ENCODE data around the gene KANSL1L.
"Not testable (repeated sequence)": the region's sequence is repeated elsewhere in the genome, so short reads cannot be mapped to it uniquely, and the experiment has no call there.

Gene KANSL1L

DNA sequence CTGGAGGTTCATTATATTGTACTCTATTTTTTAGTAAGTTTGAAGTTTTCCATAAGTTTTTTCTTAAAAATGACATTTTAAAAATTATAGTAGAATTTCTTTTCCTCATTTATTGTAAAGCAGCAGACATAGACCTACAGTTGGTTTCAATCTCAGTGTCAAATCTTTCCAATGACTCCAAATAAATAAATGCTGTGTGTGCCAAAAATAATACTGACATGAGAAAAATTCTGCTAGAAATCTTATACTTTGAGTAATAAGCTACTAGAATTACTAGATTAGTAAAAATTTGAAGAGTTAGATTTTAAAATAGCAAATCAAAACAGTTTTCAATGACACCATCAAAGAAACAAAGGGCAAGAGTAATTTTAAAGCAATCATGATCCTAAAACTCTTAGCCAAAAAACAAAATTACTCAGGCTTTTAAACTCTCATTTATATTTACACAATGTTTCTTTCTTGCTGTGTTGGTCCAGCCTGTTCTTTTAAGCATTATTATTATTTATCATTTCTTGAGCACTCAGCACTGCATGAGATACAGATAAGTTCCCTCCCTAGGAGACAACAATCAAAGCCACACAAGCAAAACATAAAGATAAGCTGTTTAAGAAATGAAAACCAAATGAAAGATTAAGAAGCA lies 8.3 kb upstream of the KANSL1L start:
- no peak for DNase-seq (ENCODE audit: low read depth)

DNA sequence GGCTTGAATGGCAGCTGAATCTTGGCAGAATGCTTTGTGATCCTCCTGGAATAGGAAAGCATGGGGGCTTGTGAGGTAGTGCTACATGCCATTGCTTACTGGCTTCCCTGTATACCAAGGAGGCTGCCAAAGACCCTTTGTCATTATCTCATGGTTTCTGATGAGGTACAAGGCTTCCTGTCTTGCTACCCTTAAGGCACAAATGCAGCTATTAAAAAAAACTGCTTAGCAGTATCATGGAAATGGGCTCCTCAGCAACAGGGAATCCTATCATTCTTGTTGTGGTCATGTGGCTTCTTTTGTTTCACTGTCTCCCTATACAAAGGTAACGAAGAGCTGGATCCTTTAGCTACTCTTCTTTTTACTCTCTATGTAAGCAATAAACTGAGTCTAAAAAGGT lies 6.6 kb upstream of the KANSL1L start:
- DNase-seq (ENCODE audit: low read depth), result no peak

DNA sequence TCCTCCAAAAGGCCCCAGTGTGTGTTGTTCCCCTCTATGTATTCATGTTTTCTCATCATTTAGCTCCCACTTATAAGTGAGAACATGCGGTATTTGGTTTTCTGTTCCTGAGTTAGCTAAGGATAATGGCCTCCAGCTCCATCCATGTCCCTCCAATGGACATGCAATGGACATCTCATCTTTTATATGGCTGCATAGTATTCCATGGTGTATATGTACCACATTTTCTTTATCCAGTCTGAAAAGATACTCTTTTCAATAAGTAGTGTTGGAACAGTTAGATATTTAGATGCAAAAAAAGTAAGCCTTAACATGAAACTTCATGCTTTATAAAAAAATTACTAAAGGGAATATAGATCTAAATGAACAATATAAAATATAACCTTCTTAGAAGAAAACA lies 5.9 kb upstream of the KANSL1L start:
- not testable (repeated sequence) for DNase-seq (ENCODE audit: low read depth)

DNA sequence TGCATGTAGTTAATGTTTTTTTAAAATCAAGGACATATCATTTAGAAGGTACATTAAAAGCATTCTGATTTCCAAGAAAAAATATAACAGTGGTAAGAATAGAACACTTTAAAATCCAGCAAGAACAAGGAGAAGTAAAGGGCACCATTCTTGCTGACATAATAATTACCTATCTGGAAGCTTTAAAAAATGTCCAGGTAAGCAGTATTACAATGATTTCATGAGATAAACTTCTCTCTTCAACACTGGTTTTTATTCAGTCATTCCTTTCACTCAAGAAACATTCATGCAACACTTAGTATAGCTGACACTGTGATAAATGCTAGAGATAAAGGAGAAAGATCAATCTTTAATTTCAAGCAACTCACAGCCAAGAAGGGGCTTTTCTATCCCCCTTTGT lies 2.9 kb upstream of the KANSL1L start:
- no peak for DNase-seq (ENCODE audit: low read depth)

DNA sequence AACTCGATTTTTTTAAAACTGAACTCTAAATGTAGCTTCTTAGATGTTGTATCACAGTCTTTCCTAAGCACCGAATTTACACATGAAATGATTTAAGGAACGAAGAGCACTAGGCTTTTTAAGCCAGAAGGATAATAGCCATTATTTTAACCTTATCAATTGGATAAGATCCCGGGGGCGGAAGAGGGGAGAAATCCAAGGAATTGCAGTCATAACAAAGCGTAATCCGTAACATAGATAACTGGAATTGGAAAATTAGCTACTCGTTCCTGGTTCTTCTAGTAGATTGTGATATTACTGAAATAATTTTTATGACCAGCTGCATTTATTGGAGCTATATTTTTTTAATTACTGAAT lies 988 bp upstream of the KANSL1L start:
- no peak for DNase-seq (ENCODE audit: low read depth)

DNA sequence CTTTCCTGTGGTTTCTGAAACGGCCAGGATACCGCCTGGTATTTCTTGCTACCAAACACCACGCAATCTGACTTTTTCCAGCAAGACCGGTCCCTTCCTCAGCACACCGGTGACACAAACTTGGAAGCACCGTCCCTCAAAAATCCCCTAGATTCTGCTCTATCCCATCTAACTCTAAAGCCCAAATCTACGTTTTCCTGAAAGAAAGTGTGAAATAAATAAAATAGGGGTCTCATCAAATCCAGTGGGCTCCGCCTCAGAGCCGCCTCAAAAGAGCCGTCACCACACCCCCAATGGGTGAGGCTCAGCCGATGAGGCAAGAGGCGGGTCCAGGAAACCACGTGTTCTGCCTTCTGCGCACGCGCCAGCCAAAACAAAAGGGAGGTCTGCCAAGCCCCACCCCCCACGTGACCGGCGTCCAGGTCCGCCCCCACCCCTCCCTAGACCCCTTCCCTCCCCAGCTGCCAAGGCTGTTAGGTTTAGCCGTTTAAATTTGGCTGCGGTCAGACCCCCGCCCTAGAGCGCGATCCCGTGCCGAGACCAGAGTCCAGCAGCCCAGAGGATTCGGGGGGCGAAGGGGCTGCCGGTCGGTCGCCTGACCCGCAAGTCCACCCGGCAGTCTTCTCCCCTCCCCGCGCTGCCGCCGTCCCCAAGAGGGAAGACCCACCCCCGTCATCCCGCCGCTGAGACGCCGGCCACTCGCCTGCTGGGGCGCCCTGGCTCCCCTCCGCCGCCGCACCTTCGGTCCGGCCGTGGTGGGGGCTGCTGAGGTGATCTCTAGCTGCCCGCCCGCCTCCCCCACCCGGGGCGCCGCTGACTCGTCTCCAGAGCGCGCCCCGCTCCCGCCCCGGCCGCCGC lies 534 bp downstream of the KANSL1L start:
- DNase-seq (ENCODE audit: low read depth), result peak; percentile 95

DNA sequence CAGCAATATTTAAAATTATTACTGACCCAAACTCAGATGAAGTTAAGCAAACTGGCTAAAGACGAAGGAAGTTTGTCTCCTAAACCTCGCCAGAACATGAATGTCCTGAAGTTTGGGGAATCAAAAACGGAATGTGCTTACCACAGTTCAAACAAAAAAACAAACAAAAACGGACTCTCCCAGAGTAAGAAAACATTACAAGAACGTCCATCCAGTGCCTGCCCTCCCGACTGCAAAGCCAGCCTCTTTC lies 1.1 kb downstream of the KANSL1L start:
- no peak for DNase-seq (ENCODE audit: low read depth)

DNA sequence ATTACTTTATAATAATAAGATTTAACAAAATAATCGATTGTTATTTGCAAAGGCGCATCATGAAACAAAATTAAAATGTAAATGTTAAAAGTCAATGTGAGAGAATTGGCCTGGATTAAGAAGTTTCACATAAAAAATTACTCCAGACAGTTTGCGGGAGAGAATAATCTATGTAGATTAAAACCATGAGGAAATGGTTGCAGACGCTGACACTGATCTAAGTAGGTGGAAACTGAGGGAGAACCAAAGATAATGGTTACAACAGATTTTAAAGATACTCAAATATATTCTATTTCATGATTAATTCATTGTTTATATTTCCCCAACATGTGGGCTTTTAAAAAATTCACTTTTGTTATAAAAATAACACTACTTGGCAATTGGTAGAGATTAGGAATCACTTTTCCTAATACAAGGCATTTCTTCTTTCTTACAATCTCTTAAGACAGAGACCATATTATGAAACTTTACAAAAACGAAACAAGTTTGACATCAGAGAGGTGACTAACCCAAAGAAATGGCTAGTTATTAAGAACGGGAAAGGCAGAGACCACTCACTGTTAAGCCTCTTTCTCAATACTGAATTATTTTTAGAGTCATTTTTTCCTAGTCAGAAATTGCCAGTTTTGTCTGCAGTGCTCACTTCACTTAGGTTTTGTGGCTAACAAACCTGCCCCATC lies 1.6 kb downstream of the KANSL1L start:
- DNase-seq (ENCODE audit: low read depth), result no peak

DNA sequence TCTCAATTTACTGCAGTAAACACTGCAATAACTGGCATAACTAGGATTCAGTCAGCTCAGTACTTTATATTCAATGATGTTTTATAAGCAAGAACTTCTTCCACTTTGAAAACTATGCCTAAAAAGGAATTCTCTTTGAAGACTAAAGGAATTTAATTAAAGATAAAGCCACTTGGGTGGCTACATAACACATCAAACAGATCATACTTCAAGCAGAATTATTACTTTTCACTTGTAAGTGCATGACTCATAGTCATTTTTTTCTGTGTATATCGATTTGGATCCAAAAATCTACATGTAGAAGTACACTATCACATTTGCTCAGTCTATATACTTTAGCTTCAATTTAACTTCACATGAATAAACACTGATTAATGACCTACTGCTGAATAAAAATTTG lies 4.0 kb downstream of the KANSL1L start:
- DNase-seq (ENCODE audit: low read depth), result no peak

DNA sequence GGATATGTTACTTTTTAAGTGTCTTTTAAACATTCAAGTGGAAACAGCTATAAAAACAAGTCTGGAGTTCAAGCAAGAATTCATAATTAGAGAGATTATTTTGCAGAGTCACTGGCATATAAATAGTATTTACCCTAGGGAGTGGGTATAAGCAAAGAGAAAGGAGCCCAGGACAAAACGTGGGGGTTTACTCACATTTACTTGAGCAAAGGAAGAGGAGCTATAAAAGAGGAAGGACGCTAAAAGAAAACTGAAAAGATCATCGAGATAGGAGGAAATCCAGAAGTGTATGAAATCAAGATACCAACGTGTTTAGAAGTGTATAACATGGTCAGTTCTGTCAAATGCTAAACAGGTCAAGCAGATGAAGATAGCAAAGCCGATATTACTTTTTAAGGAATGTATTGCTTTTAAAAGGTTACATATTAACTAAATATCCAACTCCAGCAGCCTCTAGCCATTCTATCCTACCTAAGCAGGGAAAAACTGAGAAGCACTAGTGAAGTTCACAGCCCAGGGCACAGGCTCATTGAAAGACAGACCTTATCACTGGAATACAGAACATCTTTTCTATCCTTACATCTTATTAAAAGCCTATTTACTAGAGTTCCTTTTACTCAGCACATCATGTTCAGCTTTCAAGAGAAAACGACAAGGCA lies 8.6 kb downstream of the KANSL1L start:
- DNase-seq (ENCODE audit: low read depth), result no peak

DNA sequence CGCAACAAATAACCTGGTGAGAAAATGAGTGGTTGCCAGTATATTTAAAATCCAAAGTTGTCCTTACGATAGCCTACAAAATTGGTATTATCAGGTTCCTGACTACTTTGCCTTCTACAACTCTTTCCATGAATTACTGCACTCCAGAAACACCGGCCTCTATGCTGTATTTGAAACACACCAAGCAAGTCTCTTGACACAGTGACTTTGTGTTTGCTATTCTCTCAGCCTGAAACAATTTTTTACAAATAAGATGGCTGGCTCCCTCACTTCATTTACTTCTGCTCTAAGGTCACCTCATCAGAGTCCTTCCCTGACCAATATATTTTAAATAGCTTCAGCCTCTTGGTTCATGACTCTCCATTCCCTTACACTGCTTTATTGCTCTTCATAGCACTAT lies 12.2 kb downstream of the KANSL1L start:
- no peak for DNase-seq (ENCODE audit: low read depth)

DNA sequence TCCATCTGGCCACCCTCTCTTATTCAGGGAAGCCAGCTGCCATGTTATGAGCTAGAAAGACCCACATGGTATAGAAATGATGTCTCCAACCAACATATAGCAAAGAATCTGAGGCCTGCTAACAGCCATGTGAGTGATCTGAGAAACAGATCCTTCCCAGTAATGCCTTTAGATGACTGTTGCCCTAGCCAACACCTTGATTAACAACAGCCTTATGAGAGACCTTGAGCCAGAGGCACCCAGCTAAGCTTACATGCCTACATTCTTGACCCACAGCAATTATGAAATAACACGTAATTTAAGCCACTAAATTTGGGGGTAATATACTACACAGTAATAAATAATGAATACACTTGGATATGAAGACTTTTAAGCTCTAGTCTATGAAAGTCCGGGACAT lies 13.0 kb downstream of the KANSL1L start:
- DNase-seq (ENCODE audit: low read depth), result no peak

DNA sequence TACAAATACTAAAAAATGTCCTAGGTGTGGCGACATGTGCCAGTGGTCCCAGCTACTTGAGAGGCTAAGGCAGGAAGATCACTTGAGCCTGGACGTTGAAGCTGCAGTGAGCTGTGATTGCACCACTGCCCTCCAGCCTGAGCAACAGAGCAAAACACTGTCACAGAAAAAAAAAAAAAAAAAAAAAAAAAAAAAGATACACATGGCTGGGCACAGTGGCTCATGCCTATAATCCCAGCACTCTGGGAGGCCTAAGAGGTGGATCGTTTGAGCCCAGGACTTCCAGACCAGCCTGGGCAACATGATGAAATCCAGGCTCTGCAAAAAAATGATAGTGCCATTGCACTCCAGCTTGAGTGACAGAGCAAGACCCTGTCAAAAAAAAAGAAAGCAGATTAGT lies 13.7 kb downstream of the KANSL1L start:
- no peak for DNase-seq (ENCODE audit: low read depth)

DNA sequence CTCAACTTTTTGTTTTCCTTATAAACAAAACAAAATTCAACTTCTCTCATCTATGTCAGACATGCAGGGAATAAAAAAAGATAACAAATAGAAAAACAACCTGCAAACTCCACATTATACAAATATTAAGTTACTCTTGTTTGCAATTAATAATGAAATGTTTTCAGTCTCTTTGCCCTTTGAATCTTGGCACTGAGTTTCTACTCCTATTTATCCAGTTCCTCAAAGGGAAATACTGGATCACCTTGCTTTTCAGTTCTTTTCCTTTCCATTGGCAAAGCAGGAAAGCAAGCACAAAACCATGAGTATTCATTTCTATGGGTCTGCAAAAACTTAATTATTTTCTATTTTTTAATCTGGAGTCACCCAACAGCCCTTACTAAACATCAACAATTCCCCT lies 23.6 kb downstream of the KANSL1L start:
- no peak for DNase-seq (ENCODE audit: low read depth)

DNA sequence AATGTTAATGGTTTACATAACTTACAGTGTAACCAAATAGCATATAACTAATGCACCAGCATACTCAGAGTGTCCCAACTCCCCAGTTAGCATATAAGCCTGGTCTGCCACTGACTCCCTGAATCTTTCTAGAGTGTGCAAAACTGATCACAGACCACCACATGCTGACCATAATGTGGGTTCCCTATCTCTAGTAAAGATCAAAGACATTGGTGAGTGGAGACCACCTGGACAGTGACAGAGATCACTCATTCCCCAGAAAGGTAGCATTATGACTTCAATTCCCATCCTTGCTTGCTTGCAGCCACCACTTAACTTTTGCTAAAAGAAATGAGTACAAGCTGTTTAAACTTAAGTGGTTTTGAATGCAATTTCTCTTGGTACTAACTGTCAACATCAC lies 39.0 kb downstream of the KANSL1L start:
- DNase-seq (ENCODE audit: low read depth), result no peak

DNA sequence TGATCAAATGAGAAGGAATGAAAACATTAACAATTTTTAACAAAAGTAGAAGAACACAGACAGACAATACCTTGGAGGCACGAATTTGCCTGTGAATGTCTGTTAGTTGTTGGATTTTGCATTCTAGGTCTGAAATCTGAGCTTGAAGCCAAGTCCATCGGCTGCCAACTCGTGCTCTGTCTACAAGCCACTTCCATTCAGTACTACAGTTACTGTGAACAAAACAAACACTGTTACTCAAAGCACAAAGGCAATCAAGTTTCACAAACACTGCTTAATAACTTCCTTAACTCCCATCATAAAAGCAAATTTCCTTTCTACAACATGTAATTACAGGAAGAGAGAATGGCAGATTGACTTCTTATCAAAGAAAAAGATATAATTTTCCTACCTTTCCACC lies 42.2 kb downstream of the KANSL1L start:
- DNase-seq (ENCODE audit: low read depth), result no peak

DNA sequence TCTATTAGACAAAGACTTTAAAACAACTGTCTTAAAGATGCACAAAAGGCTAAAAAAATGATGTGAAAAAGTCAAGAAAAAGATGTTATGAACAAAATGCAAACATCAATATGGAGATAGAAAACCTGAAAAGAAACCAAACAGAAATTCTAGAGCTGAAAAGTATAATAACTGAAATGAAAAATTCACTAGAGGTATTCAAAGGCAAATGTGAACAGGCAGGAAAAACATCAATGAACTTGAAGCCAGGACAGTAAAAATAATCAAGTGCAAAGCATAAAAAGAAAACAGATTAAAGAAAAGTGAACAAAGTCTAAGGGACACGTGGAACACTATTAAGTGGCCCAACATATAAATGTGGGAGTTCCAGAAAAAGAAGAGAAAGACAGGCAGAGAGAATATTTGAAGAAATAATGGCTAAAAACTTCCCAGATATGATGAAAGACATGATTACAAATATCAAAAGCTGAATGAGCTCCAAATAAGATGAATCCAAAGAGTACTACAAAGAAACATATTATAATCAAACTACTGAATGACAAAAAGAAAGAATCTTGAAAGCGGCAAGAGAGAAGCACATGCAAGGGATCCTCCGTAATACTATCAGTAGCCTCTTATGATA lies 57.5 kb downstream of the KANSL1L start:
- DNase-seq (ENCODE audit: low read depth), result no peak

DNA sequence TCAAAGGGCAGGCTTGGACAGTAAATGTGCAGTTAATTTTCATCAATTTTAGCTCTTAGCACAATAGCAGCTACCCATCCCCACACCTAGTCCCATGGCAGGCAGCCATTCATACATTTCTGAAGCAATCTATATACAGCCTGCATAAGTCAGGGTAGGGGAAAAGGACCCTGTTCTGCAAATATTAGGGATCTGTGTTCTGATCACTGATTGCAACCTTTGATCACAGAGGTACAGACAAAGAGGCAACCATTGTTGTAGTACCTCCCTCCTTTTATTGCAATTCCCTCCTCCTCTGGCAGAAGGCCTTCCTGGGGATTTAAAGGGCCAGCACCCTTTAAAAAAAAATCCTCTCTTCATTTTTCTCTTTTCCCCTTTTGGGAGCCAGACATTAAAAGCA lies 58.3 kb downstream of the KANSL1L start:
- DNase-seq (ENCODE audit: low read depth), result no peak

DNA sequence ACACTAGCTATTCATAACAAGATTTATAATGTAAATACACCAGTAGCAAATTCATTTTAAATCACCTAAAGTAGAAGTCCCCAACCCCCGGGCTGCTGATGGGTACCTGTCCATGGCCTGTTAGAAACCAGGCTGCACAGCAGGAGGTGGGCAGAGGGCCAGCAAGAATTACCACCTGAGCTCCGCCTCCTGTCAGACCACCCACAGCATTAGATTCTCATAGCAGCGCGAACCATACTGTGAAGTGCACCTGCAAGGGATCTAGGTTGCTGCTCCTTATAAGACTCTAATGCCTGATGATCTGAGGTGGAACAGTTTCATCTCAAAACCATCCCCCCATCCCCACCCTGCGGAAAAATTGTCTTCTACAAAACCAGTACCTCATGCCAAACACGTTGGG lies 71.3 kb downstream of the KANSL1L start:
- DNase-seq (ENCODE audit: low read depth), result no peak

DNA sequence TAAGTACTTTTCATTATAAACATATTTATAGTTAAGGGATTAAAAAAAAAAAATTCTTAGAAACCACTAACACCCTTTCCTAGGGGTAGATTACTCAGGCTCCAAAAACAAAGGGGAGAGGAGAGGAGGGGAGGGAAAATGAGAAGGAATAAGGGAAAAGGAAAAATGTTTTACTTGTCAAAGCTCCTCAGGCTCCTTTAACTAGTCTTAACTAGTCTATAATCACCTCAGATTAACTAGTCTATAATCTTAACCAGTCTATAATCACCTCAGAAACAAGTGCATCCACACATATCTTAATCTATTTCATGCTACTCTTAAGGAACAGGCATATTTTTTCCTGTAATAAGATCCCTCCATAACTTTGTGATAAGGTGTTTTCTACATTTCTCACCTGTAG lies 76.4 kb downstream of the KANSL1L start:
- no peak for DNase-seq (ENCODE audit: low read depth)

DNA sequence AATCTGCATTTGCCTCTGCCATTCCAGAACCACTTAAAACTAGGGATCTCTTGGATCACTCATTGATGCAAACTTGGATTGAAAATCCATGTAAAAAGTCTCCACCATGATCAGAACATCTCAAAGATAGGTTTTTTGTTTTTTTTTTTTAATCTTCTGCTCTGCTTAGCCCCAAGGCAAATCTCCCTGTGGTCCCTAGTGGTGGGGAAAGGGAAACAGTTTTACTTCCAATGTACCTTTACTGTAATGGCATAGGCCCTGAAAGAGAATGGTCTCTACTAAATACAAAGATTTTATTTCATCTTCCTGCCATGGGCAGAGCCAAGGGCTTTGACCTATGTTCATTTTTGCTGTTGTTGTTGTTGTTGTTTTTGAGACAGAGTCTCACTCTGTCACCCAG lies 78.4 kb downstream of the KANSL1L start:
- no peak for DNase-seq (ENCODE audit: low read depth)

DNA sequence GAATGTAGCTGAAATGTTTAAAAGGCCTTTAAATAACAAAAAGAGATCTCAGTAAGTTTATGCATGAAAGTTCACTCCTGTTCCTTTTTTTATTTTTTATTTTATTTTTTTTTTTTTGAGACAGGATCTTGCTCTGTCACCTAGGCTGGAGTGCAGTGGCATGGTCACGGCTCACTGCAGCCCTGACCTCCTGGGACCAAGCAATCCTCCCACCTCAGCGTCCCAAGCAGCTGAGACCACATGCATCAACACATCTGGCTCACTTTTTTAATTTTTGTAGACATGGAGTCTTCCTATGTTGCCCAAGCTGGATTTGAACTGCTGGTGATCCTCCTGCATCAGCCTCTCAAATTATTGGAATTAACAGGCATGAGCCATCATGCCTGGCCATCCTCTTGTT lies 84.3 kb downstream of the KANSL1L start:
- DNase-seq (ENCODE audit: low read depth), result no peak

DNA sequence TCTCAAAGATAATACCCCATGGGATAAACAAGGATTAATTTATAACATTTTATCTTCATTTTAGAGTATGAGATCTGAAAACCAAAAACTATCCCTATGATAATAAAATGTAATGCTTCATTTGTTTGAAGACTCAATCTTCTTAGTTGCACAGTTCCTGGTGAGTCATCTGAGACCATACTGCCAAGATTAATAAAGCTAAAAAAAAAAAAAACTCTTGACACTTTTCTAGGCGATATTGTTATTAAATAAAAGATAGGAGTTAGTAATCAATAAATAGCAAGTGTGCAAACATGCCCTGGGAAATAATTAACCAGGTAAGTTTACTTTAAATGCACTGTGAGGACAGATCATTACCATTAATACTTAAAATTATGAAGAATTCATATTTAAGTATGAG lies 84.9 kb downstream of the KANSL1L start:
- no peak for DNase-seq (ENCODE audit: low read depth)
